B cell (primary cell): Measurements from ENCODE around the gene HOXB4. TPM values are rescaled to one million over a fixed set of nuclear protein-coding genes. Genes with fewer than 3 reads are reported as not detected.

ENCODE experiments used
- ATAC-seq: fragments of 200-7000 bp; cut with Tn5 transposase; one replicate; pipeline ENCODE4 v1.10.0; 2021; ENCODE audit warnings: low read depth, mild to moderate bottlenecking, moderate number of reproducible peaks, moderate library complexity
- CTCF ChIA-PET: fragments of 350-600 bp; sonication (Branson Sonifier 250); formaldehyde crosslinking; loops from one replicate; lab custom pipeline; 2021; ENCODE audit warnings: antibody characterized with exemption, inconsistent platforms; lab: Charles Lee
- POLR2A ChIA-PET: fragments of 350-600 bp; sonication (Branson Sonifier 250); formaldehyde crosslinking; loops from one replicate; lab custom pipeline; 2021; ENCODE audit warnings: antibody characterized with exemption; lab: Charles Lee
- DNase-seq: peaks from one replicate; pipeline ENCODE4 v3.0.0; 2013
- H2AFZ ChIP-seq: 2 replicates; pipeline ENCODE4 v1.6.1; 2012; ENCODE audit warnings: mild to moderate bottlenecking, low read depth, low read length; ENCODE audit not compliant: insufficient read depth, poor library complexity, severe bottlenecking
- H3K27ac ChIP-seq, 2 donors: 1 replicate in 1 of 2; 2 replicates in 1 of 2; pipeline ENCODE4 v1.5.1; 2012 to 2013; ENCODE audit warnings: low read length in 2 of 2, mild to moderate bottlenecking in 2 of 2, moderate library complexity in 1 of 2
- H3K27me3 ChIP-seq, 4 experiments: fragments of 200-600 bp in 1 of 4; sonication (generic) in 1 of 4; replicated peaks in 1 of 4; 1 replicate in 2 of 4; 2 replicates in 2 of 4; pipeline versions ENCODE4 v1.6.1 to v1.7.0; 2013 to 2016; ENCODE audit warnings: low read length in 3 of 4, mild to moderate bottlenecking in 2 of 4, mixed read lengths in 1 of 4, moderate library complexity in 1 of 4; ENCODE audit not compliant: insufficient read depth in 4 of 4, control insufficient read depth in 3 of 4; ENCODE audit errors: control extremely low read depth in 1 of 4
- H3K36me3 ChIP-seq, 2 experiments: replicated peaks in 1 of 2; 1 replicate in 1 of 2; 2 replicates in 1 of 2; pipeline versions ENCODE4 v1.6.1 to v1.7.1; 2013; ENCODE audit warnings: low read length in 1 of 2; ENCODE audit not compliant: insufficient read depth in 2 of 2, control insufficient read depth in 1 of 2; ENCODE audit errors: control extremely low read depth in 1 of 2, extremely low read depth in 1 of 2
- H3K4me1 ChIP-seq, 2 donors: fragments of 200-600 bp in 1 of 2; sonication (generic) in 1 of 2; 1 replicate in 1 of 2; 2 replicates in 1 of 2; pipeline versions ENCODE4 v1.5.1 to v1.6.1; 2013 to 2017; ENCODE audit warnings: low read length in 2 of 2; ENCODE audit not compliant: control insufficient read depth in 2 of 2, insufficient read depth in 2 of 2
- H3K4me2 ChIP-seq: replicated peaks from 2 replicates; pipeline ENCODE3; 2012; ENCODE audit warnings: mild to moderate bottlenecking, low read depth, low read length; ENCODE audit not compliant: poor library complexity, severe bottlenecking
- H3K4me3 ChIP-seq, 5 experiments: fragments of 200-600 bp in 1 of 5; sonication (generic) in 1 of 5; 1 replicate in 3 of 5; 2 replicates in 2 of 5; pipeline versions ENCODE4 v1.5.1 to v1.7.0; 2011 to 2016; ENCODE audit warnings: low read length in 4 of 5, mild to moderate bottlenecking in 4 of 5, low read depth in 2 of 5, control low read depth in 1 of 5, moderate library complexity in 1 of 5; ENCODE audit not compliant: insufficient read depth in 1 of 5; ENCODE audit errors: control extremely low read depth in 1 of 5, extremely low read depth in 1 of 5
- H3K79me2 ChIP-seq: fragments of 200-600 bp; sonication (generic); one replicate; pipeline ENCODE4 v1.6.0; 2016; ENCODE audit warnings: low read length; ENCODE audit not compliant: control insufficient read depth, insufficient read depth
- H3K9ac ChIP-seq: fragments of 200-600 bp; sonication (generic); 2 replicates; pipeline ENCODE4 v1.6.1; 2017; ENCODE audit warnings: mild to moderate bottlenecking, low read length, moderate library complexity
- H3K9me3 ChIP-seq, 3 donors: one replicate each; pipeline versions ENCODE4 v1.6.1 to v1.7.1; 2013; ENCODE audit warnings: low read length in 2 of 3; ENCODE audit not compliant: control insufficient read depth in 2 of 3, insufficient read depth in 1 of 3; ENCODE audit errors: control extremely low read depth in 1 of 3
- H4K20me1 ChIP-seq: 2 replicates; pipeline ENCODE4 v1.6.0; 2012; ENCODE audit warnings: mild to moderate bottlenecking, low read length; ENCODE audit not compliant: insufficient read depth, control insufficient read depth, poor library complexity, severe bottlenecking
- H3K27ac Mint-ChIP-seq: one replicate; pipeline ENCODE4 v1.8.0; 2021; ENCODE audit warnings: mixed read lengths
- H3K27me3 Mint-ChIP-seq: one replicate; pipeline ENCODE4 v1.8.0; 2021; ENCODE audit warnings: mixed read lengths
- H3K4me1 Mint-ChIP-seq: one replicate; pipeline ENCODE4 v1.8.0; 2021; ENCODE audit warnings: mixed read lengths
- H3K4me3 Mint-ChIP-seq: one replicate; pipeline ENCODE4 v1.8.0; 2021; ENCODE audit warnings: mixed read lengths
- H3K9me3 Mint-ChIP-seq: one replicate; pipeline ENCODE4 v1.8.0; 2022; ENCODE audit warnings: mixed read lengths; ENCODE audit not compliant: insufficient read depth
- CTCF ChIP-seq: fragments of 200-600 bp; IDR thresholded peaks from one replicate; pipeline ENCODE4 v1.8.0; 2022; ENCODE audit warnings: antibody characterized with exemption, mild to moderate bottlenecking
- EZH2 ChIP-seq: IDR thresholded peaks from 2 replicates; pipeline ENCODE4 v1.6.1; 2012; ENCODE audit warnings: borderline replicate concordance, low read depth, mild to moderate bottlenecking, moderate library complexity, low read length; ENCODE audit not compliant: insufficient read depth, poor library complexity, severe bottlenecking
- WGBS: methylation state at CpG from one replicate; pipeline ENCODE4 v1.1.5; 2013; ENCODE audit warnings: missing lambda C conversion rate; ENCODE audit not compliant: insufficient coverage; 5-methylcytosine and 5-hydroxymethylcytosine counted together
- intact Hi-C: fragments of 100-400 bp; cut with micrococcal nuclease; formaldehyde crosslinking; loops from one replicate; pipeline ENCODE4 v1.10.0; 2022
- polyA plus RNA-seq: library from polyadenylated mRNA; depleted of rRNA; stranded (reverse); fragments of >200 nt; gene quantifications from 2 replicates; pipeline ENCODE4 v1.2.3, GENCODE V29; 2012
- total RNA-seq, 2 donors: library from RNA; stranded (reverse); fragments of 120-200 nt in 1 of 2; gene quantifications; 1 replicate in 1 of 2; 2 replicates in 1 of 2; pipeline versions ENCODE4 v1.2.3 to v1.2.4, GENCODE V29; 2013 to 2022

The HOXB4 gene
- total and polyA plus RNA-seq, 2 donors (not counting 1 experiment from before 2014, with no cell fraction given): 0.85 to 1.7 TPM

- WGBS: 37% methylated on average over 16 of the region's 24 CpGs
- H3K79me2 ChIP-seq: no peaks in the 10 kb centered on the region
- ChIA-PET POLR2A (interaction anchor here (0.7 kb wide), 1 partner anchor 77 kb away, joined by 4 read pairs; no protein-coding TSS in a partner anchor), CTCF (interaction anchor here (1.1 kb wide), 1 partner anchor 196 kb away, joined by 4 read pairs; no protein-coding TSS in a partner anchor)
- no peak for TF ChIP-seq CTCF
- no peak for TF ChIP-seq EZH2
- peak overlapping the region; percentile 61 for H3K4me2 ChIP-seq
- DNase-seq (no peak), ATAC-seq (no peak)
- H3K27me3 Mint-ChIP-seq: peaks cover 43% of the 10 kb centered on the region
- peaks cover 0 to 39% (median 12%) of the 10 kb centered on the region in 4 experiments for H3K27me3 ChIP-seq
- intact Hi-C loops: loop anchor here (10.0 kb wide), 1 partner anchor 53 kb away; no protein-coding TSS in a partner anchor
- H3K4me1 Mint-ChIP-seq: peaks cover 17% of the 10 kb centered on the region
- no peak overlapping the region for H3K27ac ChIP-seq
- H3K9ac ChIP-seq: peak overlapping the region; percentile 36
- no peaks in the 10 kb centered on the region for H4K20me1 ChIP-seq
- peak overlapping the region; percentile 40 for H3K4me3 Mint-ChIP-seq
- peak overlapping the region; percentile 39 for H2AFZ ChIP-seq
- H3K4me3 ChIP-seq: peak overlapping the region in 2 of 5 experiments; percentile 25 to 32
- no peaks in the 10 kb centered on the region for H3K9me3 Mint-ChIP-seq
- peaks cover 27 to 28% of the 10 kb centered on the region in 2 donors for H3K4me1 ChIP-seq
- no peak overlapping the region for H3K27ac Mint-ChIP-seq
- no peaks in the 10 kb centered on the region for H3K36me3 ChIP-seq
- peaks cover 0 to 3% (median 0%) of the 10 kb centered on the region in 3 donors for H3K9me3 ChIP-seq
Measured at GRCh38 chr17:48547808-48548522, 30.2 kb downstream of the HOXB4 start.
